ENCODE data around the gene UGT2B15. TPM values are rescaled to one million over a fixed set of nuclear protein-coding genes. Genes with fewer than 3 reads are reported as not detected.
"Not testable (repeated sequence)": the region's sequence is repeated elsewhere in the genome, so short reads cannot be mapped to it uniquely, and the experiment has no call there.

Gene UGT2B15
- total RNA-seq, 1 experiment from 2014 or later, result not detected

DNA sequence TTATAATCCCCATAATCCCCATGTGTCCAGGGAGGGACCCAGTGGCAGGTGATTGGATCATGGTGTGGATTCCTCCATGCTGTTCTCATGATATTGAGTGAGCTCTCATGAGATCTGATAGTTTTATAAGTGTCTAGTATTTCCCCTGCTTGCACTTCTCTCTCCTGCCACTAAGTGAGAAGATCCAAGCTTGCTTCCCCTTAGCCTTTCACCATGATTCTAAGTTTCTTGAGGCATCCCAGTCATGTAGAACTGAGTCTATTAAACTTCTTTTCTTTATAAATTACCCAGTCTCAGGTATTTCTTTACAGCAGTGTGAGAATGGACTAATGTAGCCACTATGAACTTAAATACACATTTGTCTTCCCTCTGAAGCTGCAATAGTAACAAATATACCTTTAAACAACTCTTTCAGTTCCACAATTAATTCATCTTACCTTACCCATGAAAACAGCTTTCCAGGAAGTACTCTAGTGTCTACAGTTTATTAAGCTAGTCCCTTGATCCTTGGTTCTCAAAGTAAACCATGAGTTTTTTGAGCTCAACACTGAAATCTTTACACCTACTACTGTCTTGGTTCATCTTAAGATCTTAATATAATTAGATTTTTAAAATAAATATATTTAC is 1.8 kb downstream of the UGT2B15 start:
- H3K36me3 ChIP-seq (ENCODE audit: insufficient read depth, low read length, poor library complexity, severe bottlenecking); intact Hi-C loops (cut with micrococcal nuclease; ENCODE audit: unreplicated experiment); H3K4me1 ChIP-seq (ENCODE audit: insufficient read depth, low read length, poor library complexity, severe bottlenecking): not testable (repeated sequence)

DNA sequence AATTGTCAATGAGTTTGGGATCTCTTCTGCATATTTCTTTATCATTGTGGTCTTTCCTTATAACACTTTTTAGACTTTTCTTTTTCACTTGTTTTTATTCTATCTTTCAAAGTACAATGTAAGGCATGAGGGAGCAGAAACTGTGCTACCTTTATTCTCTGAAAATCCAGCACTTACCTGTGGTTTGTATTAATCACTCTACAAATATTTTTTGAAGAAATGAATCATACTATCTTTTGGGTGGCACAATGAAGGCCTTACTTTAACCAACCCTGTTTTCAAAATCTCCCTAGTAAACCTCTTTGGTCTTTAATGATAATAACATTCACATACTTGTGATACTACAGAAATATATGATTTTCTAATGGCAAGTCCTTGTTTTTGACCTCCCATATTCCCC is 2.9 kb downstream of the UGT2B15 start:
- CTCF ChIA-PET; BruUV-seq (replicated peaks); intact Hi-C loops (cut with micrococcal nuclease; ENCODE audit: unreplicated experiment): not testable (repeated sequence)

More for the DNA sequence above, 1.8 kb downstream of the UGT2B15 start:
- H3K9me3 ChIP-seq (ENCODE audit: low read depth, low read length, poor library complexity, severe bottlenecking); BruUV-seq (replicated peaks); H3K27me3 ChIP-seq (replicated peaks; ENCODE audit: insufficient read depth, low read depth, low read length, poor library complexity); POLR2A ChIA-PET (ENCODE audit: low non-redundant PET); CTCF ChIA-PET; DNase-seq (ENCODE audit: low spot score); H3K4me3 ChIP-seq (ENCODE audit: low read depth, low read length, poor library complexity, severe bottlenecking); H3K27ac ChIP-seq (ENCODE audit: low read depth, low read length, poor library complexity, severe bottlenecking): not testable (repeated sequence)

DNA sequence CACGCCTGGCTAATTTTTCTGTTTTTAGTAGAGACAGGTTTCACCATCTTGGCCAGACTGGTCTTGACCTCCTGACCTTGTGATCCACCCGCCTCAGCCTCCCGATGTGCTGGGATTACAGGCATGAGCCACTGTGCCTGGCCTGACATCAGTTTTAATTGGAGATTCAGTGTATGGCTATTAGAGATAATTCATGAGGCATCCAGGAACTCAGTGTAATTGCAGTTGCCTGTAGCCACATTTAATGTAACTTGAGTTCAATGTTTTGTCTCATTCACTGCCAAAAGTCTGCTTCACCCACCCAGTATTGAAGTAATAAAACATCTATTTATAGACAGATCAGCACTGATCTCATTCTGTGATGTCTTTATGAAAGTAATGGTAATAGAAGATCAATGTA is 5.7 kb downstream of the UGT2B15 start:
- BruUV-seq (replicated peaks); H3K4me1 ChIP-seq (ENCODE audit: insufficient read depth, low read length, poor library complexity, severe bottlenecking); CTCF ChIA-PET; DNase-seq (ENCODE audit: low spot score); POLR2A ChIA-PET (ENCODE audit: low non-redundant PET); H3K36me3 ChIP-seq (ENCODE audit: insufficient read depth, low read length, poor library complexity, severe bottlenecking); intact Hi-C loops (cut with micrococcal nuclease; ENCODE audit: unreplicated experiment); H3K27me3 ChIP-seq (replicated peaks; ENCODE audit: insufficient read depth, low read depth, low read length, poor library complexity); H3K27ac ChIP-seq (ENCODE audit: low read depth, low read length, poor library complexity, severe bottlenecking); H3K4me3 ChIP-seq (ENCODE audit: low read depth, low read length, poor library complexity, severe bottlenecking); H3K9me3 ChIP-seq (ENCODE audit: low read depth, low read length, poor library complexity, severe bottlenecking): not testable (repeated sequence)

More for the DNA sequence above, 2.9 kb downstream of the UGT2B15 start:
- DNase-seq (ENCODE audit: low spot score); H3K36me3 ChIP-seq (ENCODE audit: insufficient read depth, low read length, poor library complexity, severe bottlenecking); H3K4me3 ChIP-seq (ENCODE audit: low read depth, low read length, poor library complexity, severe bottlenecking); H3K27ac ChIP-seq (ENCODE audit: low read depth, low read length, poor library complexity, severe bottlenecking); POLR2A ChIA-PET (ENCODE audit: low non-redundant PET); H3K27me3 ChIP-seq (replicated peaks; ENCODE audit: insufficient read depth, low read depth, low read length, poor library complexity); H3K9me3 ChIP-seq (ENCODE audit: low read depth, low read length, poor library complexity, severe bottlenecking); H3K4me1 ChIP-seq (ENCODE audit: insufficient read depth, low read length, poor library complexity, severe bottlenecking): not testable (repeated sequence)

DNA sequence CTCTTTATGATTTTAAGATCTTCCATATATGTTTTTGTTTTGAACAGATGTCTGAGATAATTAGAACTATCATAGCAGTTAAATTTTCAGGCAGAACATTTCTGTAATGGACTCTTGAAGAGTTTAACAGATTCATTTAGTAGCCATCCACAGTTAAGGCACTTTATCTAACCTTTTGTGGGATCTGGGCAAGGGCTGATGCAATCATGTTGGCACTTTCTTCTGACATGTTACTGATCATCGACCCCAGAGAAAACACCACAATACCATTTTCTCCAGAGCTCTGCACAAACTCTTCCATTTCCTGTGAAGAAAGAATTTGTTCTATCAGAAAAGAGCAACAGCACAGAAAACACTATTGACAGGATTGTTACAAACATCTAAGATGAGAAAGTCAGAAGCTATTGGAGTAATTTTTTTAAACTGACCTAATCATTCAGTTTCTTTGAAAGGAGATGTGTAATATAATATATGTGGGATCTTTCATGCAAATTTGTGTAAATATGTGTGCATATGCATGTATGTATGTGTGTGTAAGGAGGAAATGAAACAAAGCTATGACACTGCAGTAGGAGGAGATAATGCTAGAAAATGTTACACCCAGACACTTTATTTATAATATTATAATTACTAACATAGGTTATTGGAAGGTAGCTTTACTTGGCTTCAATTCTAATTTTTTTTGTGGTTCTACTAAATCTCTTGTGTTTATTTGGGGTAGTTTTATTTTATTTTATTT is 7.4 kb downstream of the UGT2B15 start:
- H3K4me3 ChIP-seq (ENCODE audit: low read depth, low read length, poor library complexity, severe bottlenecking); BruUV-seq (replicated peaks); H3K36me3 ChIP-seq (ENCODE audit: insufficient read depth, low read length, poor library complexity, severe bottlenecking); DNase-seq (ENCODE audit: low spot score); H3K4me1 ChIP-seq (ENCODE audit: insufficient read depth, low read length, poor library complexity, severe bottlenecking); H3K27ac ChIP-seq (ENCODE audit: low read depth, low read length, poor library complexity, severe bottlenecking); intact Hi-C loops (cut with micrococcal nuclease; ENCODE audit: unreplicated experiment); H3K27me3 ChIP-seq (replicated peaks; ENCODE audit: insufficient read depth, low read depth, low read length, poor library complexity); H3K9me3 ChIP-seq (ENCODE audit: low read depth, low read length, poor library complexity, severe bottlenecking); CTCF ChIA-PET; POLR2A ChIA-PET (ENCODE audit: low non-redundant PET): not testable (repeated sequence)

DNA sequence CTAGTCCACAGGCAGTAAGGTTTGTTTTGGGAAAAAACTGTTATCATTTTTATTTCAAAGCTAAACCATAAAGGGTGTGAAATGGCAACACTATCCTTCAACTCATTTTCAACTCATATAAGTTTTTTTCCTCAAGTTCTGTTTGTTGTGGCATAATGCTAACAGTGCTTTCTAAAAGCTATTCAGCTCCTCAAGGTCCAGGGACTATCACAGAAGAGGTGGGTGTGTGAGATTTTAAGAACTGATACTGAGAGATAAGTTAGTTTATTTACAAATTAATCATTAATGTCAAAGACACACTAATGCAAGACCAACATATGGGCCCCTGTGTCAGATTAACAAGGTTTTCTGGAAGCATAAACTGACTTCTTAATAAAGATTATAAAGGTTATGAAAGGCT is 11.8 kb downstream of the UGT2B15 start:
- Histone ChIP-seq H3K27me3 (replicated peaks; ENCODE audit: insufficient read depth, low read depth, low read length, poor library complexity) (no peaks in the 10 kb centered on the region), H3K27ac (ENCODE audit: low read depth, low read length, poor library complexity, severe bottlenecking) (no peak overlapping the region), H3K4me1 (ENCODE audit: insufficient read depth, low read length, poor library complexity, severe bottlenecking) (no peaks in the 10 kb centered on the region), H3K36me3 (ENCODE audit: insufficient read depth, low read length, poor library complexity, severe bottlenecking) (no peaks in the 10 kb centered on the region), H3K4me3 (ENCODE audit: low read depth, low read length, poor library complexity, severe bottlenecking) (no peak overlapping the region), H3K9me3 (ENCODE audit: low read depth, low read length, poor library complexity, severe bottlenecking) (no peaks in the 10 kb centered on the region)
- ChIA-PET POLR2A (ENCODE audit: low non-redundant PET) (no interaction called here), CTCF (no interaction called here)
- intact Hi-C loops (cut with micrococcal nuclease; ENCODE audit: unreplicated experiment), result no loop called here
- BruUV-seq (replicated peaks), result no TSS peak
- no peak for DNase-seq (ENCODE audit: low spot score)
- TF ChIP-seq EZH2 (IDR thresholded peaks at IDR 0.05; ENCODE audit: borderline replicate concordance, low read depth, low read length, poor library complexity, severe bottlenecking), result no peak
- TF ChIP-seq, protein P1, sequence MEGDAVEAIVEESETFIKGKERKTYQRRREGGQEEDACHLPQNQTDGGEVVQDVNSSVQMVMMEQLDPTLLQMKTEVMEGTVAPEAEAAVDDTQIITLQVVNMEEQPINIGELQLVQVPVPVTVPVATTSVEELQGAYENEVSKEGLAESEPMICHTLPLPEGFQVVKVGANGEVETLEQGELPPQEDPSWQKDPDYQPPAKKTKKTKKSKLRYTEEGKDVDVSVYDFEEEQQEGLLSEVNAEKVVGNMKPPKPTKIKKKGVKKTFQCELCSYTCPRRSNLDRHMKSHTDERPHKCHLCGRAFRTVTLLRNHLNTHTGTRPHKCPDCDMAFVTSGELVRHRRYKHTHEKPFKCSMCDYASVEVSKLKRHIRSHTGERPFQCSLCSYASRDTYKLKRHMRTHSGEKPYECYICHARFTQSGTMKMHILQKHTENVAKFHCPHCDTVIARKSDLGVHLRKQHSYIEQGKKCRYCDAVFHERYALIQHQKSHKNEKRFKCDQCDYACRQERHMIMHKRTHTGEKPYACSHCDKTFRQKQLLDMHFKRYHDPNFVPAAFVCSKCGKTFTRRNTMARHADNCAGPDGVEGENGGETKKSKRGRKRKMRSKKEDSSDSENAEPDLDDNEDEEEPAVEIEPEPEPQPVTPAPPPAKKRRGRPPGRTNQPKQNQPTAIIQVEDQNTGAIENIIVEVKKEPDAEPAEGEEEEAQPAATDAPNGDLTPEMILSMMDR (conservative IDR thresholded peaks at IDR 0.05; ENCODE audit: low read depth, low read length), result no peak

DNA sequence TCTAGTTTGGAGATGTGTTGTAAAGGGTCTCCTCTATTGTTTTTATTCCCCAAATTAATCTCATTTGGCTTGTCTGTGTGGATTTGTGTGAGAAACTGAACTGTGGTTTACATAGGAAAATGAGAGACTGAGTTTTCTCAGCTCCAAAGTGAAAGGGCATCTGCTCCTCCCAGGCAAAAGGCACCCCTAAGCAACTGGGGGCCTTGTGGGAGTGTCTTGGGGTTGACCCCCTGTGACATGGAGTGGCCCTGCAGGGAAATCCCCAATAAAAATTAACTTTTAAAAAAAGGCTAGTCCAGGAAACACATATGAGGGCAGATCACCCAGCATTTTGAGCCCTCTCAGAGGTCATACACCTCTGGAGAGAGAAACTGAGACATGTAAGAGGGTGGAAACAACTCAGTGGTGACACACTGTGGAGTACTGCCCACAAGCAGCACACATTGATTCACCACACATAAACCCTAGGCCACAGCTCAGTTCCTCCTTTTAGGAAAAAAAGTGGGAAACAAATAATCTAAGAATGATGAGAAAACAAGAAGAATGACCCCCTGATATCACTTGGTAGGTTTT is 13.3 kb downstream of the UGT2B15 start:
- CTCF ChIA-PET; POLR2A ChIA-PET (ENCODE audit: low non-redundant PET); H3K36me3 ChIP-seq (ENCODE audit: insufficient read depth, low read length, poor library complexity, severe bottlenecking); DNase-seq (ENCODE audit: low spot score); H3K4me1 ChIP-seq (ENCODE audit: insufficient read depth, low read length, poor library complexity, severe bottlenecking); H3K27ac ChIP-seq (ENCODE audit: low read depth, low read length, poor library complexity, severe bottlenecking); intact Hi-C loops (cut with micrococcal nuclease; ENCODE audit: unreplicated experiment); H3K27me3 ChIP-seq (replicated peaks; ENCODE audit: insufficient read depth, low read depth, low read length, poor library complexity); H3K9me3 ChIP-seq (ENCODE audit: low read depth, low read length, poor library complexity, severe bottlenecking); H3K4me3 ChIP-seq (ENCODE audit: low read depth, low read length, poor library complexity, severe bottlenecking); BruUV-seq (replicated peaks): not testable (repeated sequence)
